Measurements from ENCODE around the gene ZNF668. TPM values are rescaled to one million over a fixed set of nuclear protein-coding genes. Genes with fewer than 3 reads are reported as not detected.

ZNF668 gene
- polyA plus RNA-seq, 4 donors = 5.4 to 12.2 (median 10.1) TPM

DNA sequence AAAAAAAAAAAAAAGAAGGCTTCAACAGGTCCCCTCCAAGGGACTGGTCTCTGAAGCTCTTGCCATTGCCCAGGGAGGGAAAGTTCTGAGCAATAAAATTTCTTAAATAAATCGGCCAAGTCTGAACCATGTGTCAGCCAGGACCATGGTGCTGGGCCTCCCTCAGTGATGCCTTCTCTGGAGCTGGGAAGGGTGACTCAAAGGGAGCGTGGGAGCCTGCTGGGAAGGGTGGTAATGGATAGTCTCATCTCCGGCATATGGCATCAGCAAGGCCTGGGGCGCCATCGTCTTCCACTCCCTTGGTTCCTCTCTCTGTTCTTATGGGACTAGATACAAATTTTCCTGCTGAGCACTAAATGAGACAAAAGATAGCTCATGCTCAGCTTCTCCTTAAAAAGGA is 18.3 kb upstream of the ZNF668 start:
- Histone ChIP-seq H3K9me3 (ENCODE audit: control insufficient read depth in 2 of 2, insufficient read depth in 1 of 2, low read depth in 1 of 2, low read length in 1 of 2) (no peaks in the 10 kb centered on the region), H3K27me3 (ENCODE audit: control insufficient read depth in 3 of 3, insufficient read depth in 3 of 3, low read length in 3 of 3) (no peaks in the 10 kb centered on the region), H3K4me3 (ENCODE audit: low read depth in 1 of 3, low read length in 3 of 3) (no peak overlapping the region), H3K36me3 (ENCODE audit: control insufficient read depth in 3 of 3, insufficient read depth in 2 of 3, low read depth in 1 of 3, low read length in 3 of 3) (peaks cover 0 to 40% (median 2%) of the 10 kb centered on the region in 3 donors), H3K4me1 (ENCODE audit: control insufficient read depth in 3 of 3, insufficient read depth in 2 of 3, low read depth in 1 of 3, low read length in 2 of 3) (peaks cover 0 to 6% (median 5%) of the 10 kb centered on the region in 3 donors), H3K27ac (ENCODE audit: low read depth in 1 of 3, low read length in 2 of 3) (no peak overlapping the region)
- 93 to 98% (median 96%) methylated on average over 5 of the region's 5 CpGs for WGBS, 3 donors
- no peak for DNase-seq
- no peak for FAIRE-seq

DNA sequence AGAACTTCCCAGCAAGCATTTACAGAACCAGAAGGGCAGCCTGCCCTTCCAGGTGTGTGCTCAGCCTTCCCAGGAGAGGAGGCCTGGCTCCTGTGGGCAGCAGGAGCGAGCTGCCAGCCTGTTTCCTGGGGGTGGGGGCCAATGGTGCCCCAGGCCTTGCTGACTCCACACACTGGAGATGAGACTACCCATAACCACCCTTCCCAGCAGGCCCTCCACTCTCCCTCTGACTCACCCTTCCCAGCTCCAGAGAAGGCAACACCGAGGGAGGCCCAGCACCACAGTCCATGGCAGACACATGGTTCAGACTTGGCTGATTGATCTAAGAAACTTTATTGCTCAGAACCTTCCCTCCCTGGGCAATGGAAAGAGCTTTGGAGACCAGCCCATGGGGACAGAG is 16.5 kb upstream of the ZNF668 start:
- Histone ChIP-seq H3K9me3 (ENCODE audit: control insufficient read depth in 2 of 2, insufficient read depth in 1 of 2, low read depth in 1 of 2, low read length in 1 of 2) (no peaks in the 10 kb centered on the region), H3K27me3 (ENCODE audit: control insufficient read depth in 3 of 3, insufficient read depth in 3 of 3, low read length in 3 of 3) (no peaks in the 10 kb centered on the region), H3K4me3 (ENCODE audit: low read depth in 1 of 3, low read length in 3 of 3) (no peak overlapping the region), H3K4me1 (ENCODE audit: control insufficient read depth in 3 of 3, insufficient read depth in 2 of 3, low read depth in 1 of 3, low read length in 2 of 3) (peaks cover 0 to 6% (median 5%) of the 10 kb centered on the region in 3 donors), H3K27ac (ENCODE audit: low read depth in 1 of 3, low read length in 2 of 3) (no peak overlapping the region), H3K36me3 (ENCODE audit: control insufficient read depth in 3 of 3, insufficient read depth in 2 of 3, low read depth in 1 of 3, low read length in 3 of 3) (peaks cover 2 to 56% (median 2%) of the 10 kb centered on the region in 3 donors)
- FAIRE-seq (no peak), DNase-seq (no peak)
- 87 to 100% (median 92%) methylated on average over 2 of the region's 2 CpGs for WGBS, 3 donors

DNA sequence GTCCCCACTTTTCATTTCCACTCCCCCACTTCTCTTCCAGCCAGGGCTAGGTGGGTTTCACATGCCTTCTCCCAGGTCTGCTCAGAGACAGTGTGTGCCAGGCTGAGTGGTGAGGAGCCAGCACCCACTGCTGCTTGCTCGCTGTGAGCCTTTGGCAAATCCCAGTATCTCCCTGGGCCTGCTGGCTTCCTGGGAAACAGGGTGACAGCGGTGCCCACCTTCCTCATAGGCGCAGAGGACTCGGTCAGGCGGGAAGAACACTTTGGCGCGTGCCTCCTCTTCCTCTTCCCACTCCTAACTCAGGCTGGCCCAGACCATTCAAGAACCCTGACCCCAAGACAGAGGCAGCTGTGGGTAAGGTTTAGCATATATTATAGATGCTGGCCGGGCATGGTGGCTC is 15.2 kb upstream of the ZNF668 start:
- 88 to 96% (median 93%) methylated on average over 8 of the region's 8 CpGs for WGBS, 3 donors
- DNase-seq = no peak
- no peaks in the 10 kb centered on the region for H3K27me3 ChIP-seq (ENCODE audit: control insufficient read depth in 3 of 3, insufficient read depth in 3 of 3, low read length in 3 of 3)
- H3K4me3 ChIP-seq (ENCODE audit: low read depth in 1 of 3, low read length in 3 of 3) = no peak overlapping the region
- H3K4me1 ChIP-seq (ENCODE audit: control insufficient read depth in 3 of 3, insufficient read depth in 2 of 3, low read depth in 1 of 3, low read length in 2 of 3) = peaks cover 0 to 6% (median 5%) of the 10 kb centered on the region in 3 donors
- H3K27ac ChIP-seq (ENCODE audit: low read depth in 1 of 3, low read length in 2 of 3) = no peak overlapping the region
- no peaks in the 10 kb centered on the region for H3K9me3 ChIP-seq (ENCODE audit: control insufficient read depth in 2 of 2, insufficient read depth in 1 of 2, low read depth in 1 of 2, low read length in 1 of 2)
- FAIRE-seq = no peak
- peaks cover 2 to 66% (median 5%) of the 10 kb centered on the region in 3 donors for H3K36me3 ChIP-seq (ENCODE audit: control insufficient read depth in 3 of 3, insufficient read depth in 2 of 3, low read depth in 1 of 3, low read length in 3 of 3)

DNA sequence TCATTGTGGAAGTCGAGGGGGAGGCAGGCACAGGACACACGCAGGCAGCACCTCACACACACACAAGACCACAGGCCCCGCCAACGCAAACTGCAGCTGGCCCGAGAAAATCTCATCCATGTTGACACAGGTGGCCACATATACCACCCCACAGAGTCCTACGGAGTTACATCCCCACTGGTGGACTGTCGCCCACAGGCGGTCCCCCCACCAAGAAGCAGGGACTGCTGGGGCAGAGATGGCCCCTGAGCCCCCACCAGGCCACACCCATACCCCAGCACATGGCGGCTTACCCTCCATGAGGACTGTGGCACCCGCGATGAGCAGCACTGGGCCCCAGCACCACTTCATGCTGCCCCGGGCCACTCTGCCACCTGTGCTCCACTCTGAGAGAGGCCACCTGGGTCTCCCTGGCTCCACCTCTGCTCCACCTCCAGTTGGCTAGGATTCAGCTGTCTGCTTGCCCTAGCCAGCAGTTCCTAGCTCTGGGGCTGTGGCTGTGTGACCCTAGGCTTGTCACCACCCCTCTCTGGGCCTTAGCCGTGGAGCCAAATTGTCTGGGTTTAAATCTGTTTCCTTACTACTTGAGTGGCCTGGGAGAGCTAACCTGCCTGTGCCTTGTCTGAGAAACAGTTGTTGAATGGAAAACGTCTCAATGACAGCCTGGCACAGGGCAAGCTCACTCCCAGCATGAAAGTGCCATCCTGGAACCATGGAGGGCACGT is 14.6 kb upstream of the ZNF668 start, which contains the start of gene PRSS53:
Gene PRSS53 (minus strand): TSS at position 485 of the 725 bp plus-strand sequence. CDS start 134 bp downstream, at position 351.
- WGBS, 3 donors = 82 to 86% (median 85%) methylated on average over 15 of the region's 15 CpGs
- Histone ChIP-seq H3K27me3 (ENCODE audit: control insufficient read depth in 3 of 3, insufficient read depth in 3 of 3, low read length in 3 of 3) (no peaks in the 10 kb centered on the region), H3K9me3 (ENCODE audit: control insufficient read depth in 2 of 2, insufficient read depth in 1 of 2, low read depth in 1 of 2, low read length in 1 of 2) (no peaks in the 10 kb centered on the region), H3K4me3 (ENCODE audit: low read depth in 1 of 3, low read length in 3 of 3) (no peak within 1 kb of the TSS), H3K36me3 (ENCODE audit: control insufficient read depth in 3 of 3, insufficient read depth in 2 of 3, low read depth in 1 of 3, low read length in 3 of 3) (peaks cover 2 to 71% (median 5%) of the 10 kb centered on the region in 3 donors), H3K4me1 (ENCODE audit: control insufficient read depth in 3 of 3, insufficient read depth in 2 of 3, low read depth in 1 of 3, low read length in 2 of 3) (peaks cover 0 to 5% (median under 1%) of the 10 kb centered on the region in 3 donors), H3K27ac (ENCODE audit: low read depth in 1 of 3, low read length in 2 of 3) (no peak within 1 kb of the TSS)
- DNase-seq (no peak), FAIRE-seq (no peak)

DNA sequence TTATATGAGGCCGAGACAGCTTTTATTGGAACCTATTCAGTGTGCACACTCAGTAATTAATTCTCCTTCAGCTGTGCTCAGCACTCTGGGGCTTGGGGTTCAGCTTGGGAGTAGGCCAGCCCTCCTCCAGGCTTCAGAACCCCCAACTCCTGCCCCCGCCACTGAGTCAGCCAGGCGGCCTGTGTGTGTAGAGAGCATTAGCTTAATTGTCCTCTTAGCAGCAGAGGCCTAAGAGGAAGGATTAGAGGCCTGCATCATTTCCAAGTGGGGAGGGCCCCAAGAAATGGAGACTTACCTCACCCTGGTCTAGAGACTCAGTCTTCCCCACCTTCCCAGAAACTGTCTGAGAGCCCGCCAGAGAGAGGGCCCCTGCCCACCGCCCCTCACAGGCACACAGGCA is 13.9 kb upstream of the ZNF668 start:
- H3K4me1 ChIP-seq (ENCODE audit: control insufficient read depth in 3 of 3, insufficient read depth in 2 of 3, low read depth in 1 of 3, low read length in 2 of 3) = no peaks in the 10 kb centered on the region
- no peak overlapping the region for H3K4me3 ChIP-seq (ENCODE audit: low read depth in 1 of 3, low read length in 3 of 3)
- no peak for FAIRE-seq
- WGBS, 3 donors = 83 to 88% (median 84%) methylated on average over 5 of the region's 5 CpGs
- peaks cover 2 to 78% (median 7%) of the 10 kb centered on the region in 3 donors for H3K36me3 ChIP-seq (ENCODE audit: control insufficient read depth in 3 of 3, insufficient read depth in 2 of 3, low read depth in 1 of 3, low read length in 3 of 3)
- H3K9me3 ChIP-seq (ENCODE audit: control insufficient read depth in 2 of 2, insufficient read depth in 1 of 2, low read depth in 1 of 2, low read length in 1 of 2) = no peaks in the 10 kb centered on the region
- no peaks in the 10 kb centered on the region for H3K27me3 ChIP-seq (ENCODE audit: control insufficient read depth in 3 of 3, insufficient read depth in 3 of 3, low read length in 3 of 3)
- no peak for DNase-seq
- no peak overlapping the region for H3K27ac ChIP-seq (ENCODE audit: low read depth in 1 of 3, low read length in 2 of 3)

DNA sequence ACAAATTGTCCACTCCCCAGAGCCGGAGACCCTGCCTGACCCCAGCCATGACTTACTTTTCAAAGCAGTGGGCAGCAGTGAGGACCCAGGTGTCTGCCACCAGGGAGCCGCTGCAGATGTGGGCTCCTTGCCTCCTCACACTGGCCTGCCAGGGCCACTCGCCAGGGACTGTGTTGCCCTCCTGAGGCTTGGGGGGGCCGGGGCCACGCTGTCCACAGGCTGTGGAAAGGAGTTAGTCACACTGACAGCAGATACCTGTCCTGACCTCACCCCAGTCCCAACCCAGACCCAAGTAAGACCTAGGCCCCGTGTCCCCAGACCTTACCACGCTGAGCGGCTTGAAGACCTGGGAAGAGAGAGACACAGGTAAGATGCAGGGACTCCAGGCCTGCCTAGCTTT is 13.4 kb upstream of the ZNF668 start:
- Histone ChIP-seq H3K4me3 (ENCODE audit: low read depth in 1 of 3, low read length in 3 of 3) (no peak overlapping the region), H3K9me3 (ENCODE audit: control insufficient read depth in 2 of 2, insufficient read depth in 1 of 2, low read depth in 1 of 2, low read length in 1 of 2) (no peaks in the 10 kb centered on the region), H3K4me1 (ENCODE audit: control insufficient read depth in 3 of 3, insufficient read depth in 2 of 3, low read depth in 1 of 3, low read length in 2 of 3) (no peaks in the 10 kb centered on the region), H3K36me3 (ENCODE audit: control insufficient read depth in 3 of 3, insufficient read depth in 2 of 3, low read depth in 1 of 3, low read length in 3 of 3) (peaks cover 2 to 83% (median 9%) of the 10 kb centered on the region in 3 donors), H3K27ac (ENCODE audit: low read depth in 1 of 3, low read length in 2 of 3) (no peak overlapping the region), H3K27me3 (ENCODE audit: control insufficient read depth in 3 of 3, insufficient read depth in 3 of 3, low read length in 3 of 3) (no peaks in the 10 kb centered on the region)
- 92 to 93% (median 92%) methylated on average over 8 of the region's 8 CpGs for WGBS, 3 donors
- no peak for FAIRE-seq
- no peak for DNase-seq

DNA sequence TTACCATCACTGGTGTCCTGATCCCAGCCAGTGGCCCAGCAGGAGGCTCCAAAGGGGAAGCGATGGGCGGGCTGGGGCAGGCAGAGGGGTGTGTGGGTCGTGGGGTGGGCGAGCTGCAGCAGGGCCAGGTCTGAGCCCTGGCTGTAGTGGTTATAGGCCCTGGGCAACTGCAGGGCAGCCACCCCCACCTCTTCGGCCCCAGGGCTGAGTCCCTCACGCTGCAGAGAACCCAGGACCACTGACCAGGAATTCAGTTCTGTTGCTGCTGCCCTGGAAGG is 12.5 kb upstream of the ZNF668 start:
- Histone ChIP-seq H3K27ac (ENCODE audit: low read depth in 1 of 3, low read length in 2 of 3) (no peak overlapping the region), H3K9me3 (ENCODE audit: control insufficient read depth in 2 of 2, insufficient read depth in 1 of 2, low read depth in 1 of 2, low read length in 1 of 2) (no peaks in the 10 kb centered on the region), H3K4me3 (ENCODE audit: low read depth in 1 of 3, low read length in 3 of 3) (no peak overlapping the region), H3K4me1 (ENCODE audit: control insufficient read depth in 3 of 3, insufficient read depth in 2 of 3, low read depth in 1 of 3, low read length in 2 of 3) (no peaks in the 10 kb centered on the region), H3K27me3 (ENCODE audit: control insufficient read depth in 3 of 3, insufficient read depth in 3 of 3, low read length in 3 of 3) (no peaks in the 10 kb centered on the region), H3K36me3 (ENCODE audit: control insufficient read depth in 3 of 3, insufficient read depth in 2 of 3, low read depth in 1 of 3, low read length in 3 of 3) (peaks cover 2 to 87% (median 10%) of the 10 kb centered on the region in 3 donors)
- no peak for DNase-seq
- 86 to 88% (median 86%) methylated on average over 4 to 6 of the region's 6 CpGs for WGBS, 3 donors
- FAIRE-seq = no peak

DNA sequence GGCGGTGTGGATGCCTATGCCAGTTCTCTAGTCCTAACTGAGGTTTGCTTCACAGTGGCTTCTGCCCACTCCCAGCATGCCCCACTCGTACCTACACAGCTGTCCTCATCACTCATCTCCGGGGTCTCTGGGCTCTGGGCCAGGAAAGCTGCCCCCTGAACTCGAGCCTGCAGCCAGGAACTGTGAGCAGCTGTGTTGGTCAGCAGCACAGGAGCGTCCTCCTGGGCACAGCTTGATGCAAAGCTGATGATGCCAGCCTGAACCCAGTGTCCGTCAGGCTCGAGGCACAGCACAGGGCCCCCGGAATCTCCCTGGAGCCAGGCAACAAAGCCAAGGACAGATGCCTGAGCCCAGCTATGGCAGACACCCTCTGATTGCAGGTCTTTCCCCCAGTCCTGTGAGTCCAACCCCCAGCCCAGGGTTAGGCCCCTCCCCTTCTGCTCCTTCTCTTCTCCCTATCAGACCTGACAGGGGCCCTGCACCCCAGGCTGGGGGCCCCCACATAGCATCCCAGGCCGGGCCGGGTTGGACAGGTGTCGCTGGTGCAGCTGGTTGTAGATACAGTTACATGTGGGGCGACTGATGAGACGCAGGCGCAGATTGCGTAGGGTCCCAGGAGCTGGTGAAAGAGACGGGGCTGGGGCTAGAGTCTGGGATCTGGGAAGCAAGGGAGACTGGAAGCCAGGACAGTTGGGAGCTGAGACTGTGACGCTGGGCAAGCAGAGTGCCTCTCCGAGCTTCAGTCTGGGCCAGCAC is 12.0 kb upstream of the ZNF668 start:
- Histone ChIP-seq H3K4me3 (ENCODE audit: low read depth in 1 of 3, low read length in 3 of 3) (no peak overlapping the region), H3K9me3 (ENCODE audit: control insufficient read depth in 2 of 2, insufficient read depth in 1 of 2, low read depth in 1 of 2, low read length in 1 of 2) (no peaks in the 10 kb centered on the region), H3K4me1 (ENCODE audit: control insufficient read depth in 3 of 3, insufficient read depth in 2 of 3, low read depth in 1 of 3, low read length in 2 of 3) (no peaks in the 10 kb centered on the region), H3K36me3 (ENCODE audit: control insufficient read depth in 3 of 3, insufficient read depth in 2 of 3, low read depth in 1 of 3, low read length in 3 of 3) (peaks cover 2 to 87% (median 15%) of the 10 kb centered on the region in 3 donors), H3K27ac (ENCODE audit: low read depth in 1 of 3, low read length in 2 of 3) (no peak overlapping the region), H3K27me3 (ENCODE audit: control insufficient read depth in 3 of 3, insufficient read depth in 3 of 3, low read length in 3 of 3) (no peaks in the 10 kb centered on the region)
- 84 to 86% (median 86%) methylated on average over 18 of the region's 18 CpGs for WGBS, 3 donors
- DNase-seq (no peak), FAIRE-seq (no peak)

Data from small intestine (tissue), 7 donors.